K562 (cell line): ENCODE data around the gene ANKS1A. TPM values are rescaled to one million over a fixed set of nuclear protein-coding genes. Genes with fewer than 3 reads are reported as not detected.
A peak's percentile ranks its signal among the peaks of the same experiment; 100 is the strongest.

ENCODE experiments used
- BRF1 ChIP-seq: IDR thresholded peaks from 3 replicates; pipeline ENCODE4 v1.6.1; 2011; ENCODE audit warnings: borderline replicate concordance, mild to moderate bottlenecking; ENCODE audit not compliant: insufficient read length; ENCODE audit errors: extremely low read depth
- EHMT2 ChIP-seq: fragments of 450-650 bp; IDR thresholded peaks from 2 replicates; pipeline ENCODE4 v1.6.1; 2018; ENCODE audit warnings: antibody characterized with exemption
- GATAD2A ChIP-seq: fragments of 450-650 bp; IDR thresholded peaks from 2 replicates; pipeline ENCODE4 v1.6.1; 2017
- MEF2A ChIP-seq: IDR thresholded peaks from 2 replicates; pipeline ENCODE4 v1.6.1; 2011; ENCODE audit warnings: low read depth, mild to moderate bottlenecking, low read length, moderate library complexity; ENCODE audit not compliant: control insufficient read depth
- MTA1 ChIP-seq: fragments of 450-650 bp; IDR thresholded peaks from 2 replicates; pipeline ENCODE4 v1.6.1; 2017; ENCODE audit warnings: borderline replicate concordance
- MYNN ChIP-seq, 2 experiments: sonication (generic); formaldehyde crosslinking in 1 of 2; IDR thresholded peaks; 2 replicates each; pipeline versions ENCODE4 v1.5.0 to v1.6.1; 2016 to 2020; ENCODE audit warnings: antibody characterized with exemption in 1 of 2, missing genetic modification reagents in 1 of 2
- POU5F1 ChIP-seq: fragments of 150-350 bp; IDR thresholded peaks from 2 replicates; pipeline ENCODE4 v1.6.1; 2014; ENCODE audit warnings: borderline replicate concordance, low read length, low read depth, mild to moderate bottlenecking; ENCODE audit not compliant: partially characterized antibody
- polyA plus RNA-seq, 8 experiments: library from polyadenylated mRNA; depleted of rRNA in 4 of 8; stranded (reverse) in 5 of 8; unstranded in 3 of 8; fragments of >200 nt; fragmentation: Nextera tagmentation in 2 of 8; fragmentation: Illumina TruSeq in 1 of 8; extraction: Ambion mirVana in 2 of 8; extraction: Trizol in 1 of 8; gene quantifications; 2 replicates each; pipeline versions ENCODE4 v1.2.1 to v1.2.3, GENCODE V29; 2011 to 2014; ENCODE audit warnings: inconsistent platforms in 1 of 8, missing spikeins in 1 of 8
- total RNA-seq, 7 experiments: library from RNA; depleted of rRNA in 6 of 7; stranded (reverse); fragments of >200 nt in 6 of 7; fragmentation: Illumina TruSeq in 2 of 7; extraction: Trizol in 2 of 7; gene quantifications; 2 replicates each; pipeline versions ENCODE4 v1.2.1 to v1.2.3, GENCODE V29; 2011 to 2021; ENCODE audit warnings: low replicate concordance in 1 of 7
- TF ChIP-seq, protein P1 (sequence below): fragments of 450-650 bp; IDR thresholded peaks from 2 replicates; pipeline ENCODE4 v1.6.1; 2016; ENCODE audit warnings: mild to moderate bottlenecking, moderate library complexity
- TF ChIP-seq, protein P2 (sequence below): fragments of 450-650 bp; IDR thresholded peaks from 2 replicates; pipeline ENCODE4 v1.7.0; 2016; ENCODE audit warnings: borderline replicate concordance
- TF ChIP-seq, protein P3 (sequence below): fragments of 250-450 bp; sonication (Bioruptor Pico); IDR thresholded peaks from 2 replicates; pipeline ENCODE4 v1.5.0; 2020; ENCODE audit warnings: mild to moderate bottlenecking, borderline replicate concordance
- TF ChIP-seq, protein P4 (sequence below): fragments of 450-650 bp; formaldehyde crosslinking; conservative IDR thresholded peaks from 2 replicates; pipeline ENCODE4 v1.4.0; 2022; ENCODE audit warnings: mild to moderate bottlenecking, missing genetic modification characterization

Gene ANKS1A
- total and polyA plus RNA-seq, 9 of the 15 experiments (the other 6 are each of a cell fraction or from before 2014, with no cell fraction given): 1.1 to 13.8 (median 5.3) TPM

DNA sequence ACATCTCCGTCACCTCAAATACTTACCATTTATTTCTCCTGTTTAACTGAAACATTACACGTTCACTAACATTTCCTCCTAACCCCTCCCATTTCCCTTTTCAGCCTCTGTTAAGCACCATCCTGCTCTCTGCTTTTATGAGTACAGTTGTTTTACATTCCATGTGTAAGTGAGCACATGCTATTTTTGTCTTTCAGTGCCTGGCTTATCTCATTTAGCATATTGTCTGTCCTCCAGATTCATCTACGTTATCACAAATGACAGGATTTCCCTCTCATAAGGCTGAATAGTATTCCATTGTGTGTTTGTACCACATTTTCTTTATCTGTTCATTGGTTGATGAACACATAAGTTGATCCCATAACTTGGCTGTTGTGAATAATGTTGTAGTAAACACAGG, 23.9 kb upstream of the ANKS1A start (continued):
- TF ChIP-seq, protein P1, sequence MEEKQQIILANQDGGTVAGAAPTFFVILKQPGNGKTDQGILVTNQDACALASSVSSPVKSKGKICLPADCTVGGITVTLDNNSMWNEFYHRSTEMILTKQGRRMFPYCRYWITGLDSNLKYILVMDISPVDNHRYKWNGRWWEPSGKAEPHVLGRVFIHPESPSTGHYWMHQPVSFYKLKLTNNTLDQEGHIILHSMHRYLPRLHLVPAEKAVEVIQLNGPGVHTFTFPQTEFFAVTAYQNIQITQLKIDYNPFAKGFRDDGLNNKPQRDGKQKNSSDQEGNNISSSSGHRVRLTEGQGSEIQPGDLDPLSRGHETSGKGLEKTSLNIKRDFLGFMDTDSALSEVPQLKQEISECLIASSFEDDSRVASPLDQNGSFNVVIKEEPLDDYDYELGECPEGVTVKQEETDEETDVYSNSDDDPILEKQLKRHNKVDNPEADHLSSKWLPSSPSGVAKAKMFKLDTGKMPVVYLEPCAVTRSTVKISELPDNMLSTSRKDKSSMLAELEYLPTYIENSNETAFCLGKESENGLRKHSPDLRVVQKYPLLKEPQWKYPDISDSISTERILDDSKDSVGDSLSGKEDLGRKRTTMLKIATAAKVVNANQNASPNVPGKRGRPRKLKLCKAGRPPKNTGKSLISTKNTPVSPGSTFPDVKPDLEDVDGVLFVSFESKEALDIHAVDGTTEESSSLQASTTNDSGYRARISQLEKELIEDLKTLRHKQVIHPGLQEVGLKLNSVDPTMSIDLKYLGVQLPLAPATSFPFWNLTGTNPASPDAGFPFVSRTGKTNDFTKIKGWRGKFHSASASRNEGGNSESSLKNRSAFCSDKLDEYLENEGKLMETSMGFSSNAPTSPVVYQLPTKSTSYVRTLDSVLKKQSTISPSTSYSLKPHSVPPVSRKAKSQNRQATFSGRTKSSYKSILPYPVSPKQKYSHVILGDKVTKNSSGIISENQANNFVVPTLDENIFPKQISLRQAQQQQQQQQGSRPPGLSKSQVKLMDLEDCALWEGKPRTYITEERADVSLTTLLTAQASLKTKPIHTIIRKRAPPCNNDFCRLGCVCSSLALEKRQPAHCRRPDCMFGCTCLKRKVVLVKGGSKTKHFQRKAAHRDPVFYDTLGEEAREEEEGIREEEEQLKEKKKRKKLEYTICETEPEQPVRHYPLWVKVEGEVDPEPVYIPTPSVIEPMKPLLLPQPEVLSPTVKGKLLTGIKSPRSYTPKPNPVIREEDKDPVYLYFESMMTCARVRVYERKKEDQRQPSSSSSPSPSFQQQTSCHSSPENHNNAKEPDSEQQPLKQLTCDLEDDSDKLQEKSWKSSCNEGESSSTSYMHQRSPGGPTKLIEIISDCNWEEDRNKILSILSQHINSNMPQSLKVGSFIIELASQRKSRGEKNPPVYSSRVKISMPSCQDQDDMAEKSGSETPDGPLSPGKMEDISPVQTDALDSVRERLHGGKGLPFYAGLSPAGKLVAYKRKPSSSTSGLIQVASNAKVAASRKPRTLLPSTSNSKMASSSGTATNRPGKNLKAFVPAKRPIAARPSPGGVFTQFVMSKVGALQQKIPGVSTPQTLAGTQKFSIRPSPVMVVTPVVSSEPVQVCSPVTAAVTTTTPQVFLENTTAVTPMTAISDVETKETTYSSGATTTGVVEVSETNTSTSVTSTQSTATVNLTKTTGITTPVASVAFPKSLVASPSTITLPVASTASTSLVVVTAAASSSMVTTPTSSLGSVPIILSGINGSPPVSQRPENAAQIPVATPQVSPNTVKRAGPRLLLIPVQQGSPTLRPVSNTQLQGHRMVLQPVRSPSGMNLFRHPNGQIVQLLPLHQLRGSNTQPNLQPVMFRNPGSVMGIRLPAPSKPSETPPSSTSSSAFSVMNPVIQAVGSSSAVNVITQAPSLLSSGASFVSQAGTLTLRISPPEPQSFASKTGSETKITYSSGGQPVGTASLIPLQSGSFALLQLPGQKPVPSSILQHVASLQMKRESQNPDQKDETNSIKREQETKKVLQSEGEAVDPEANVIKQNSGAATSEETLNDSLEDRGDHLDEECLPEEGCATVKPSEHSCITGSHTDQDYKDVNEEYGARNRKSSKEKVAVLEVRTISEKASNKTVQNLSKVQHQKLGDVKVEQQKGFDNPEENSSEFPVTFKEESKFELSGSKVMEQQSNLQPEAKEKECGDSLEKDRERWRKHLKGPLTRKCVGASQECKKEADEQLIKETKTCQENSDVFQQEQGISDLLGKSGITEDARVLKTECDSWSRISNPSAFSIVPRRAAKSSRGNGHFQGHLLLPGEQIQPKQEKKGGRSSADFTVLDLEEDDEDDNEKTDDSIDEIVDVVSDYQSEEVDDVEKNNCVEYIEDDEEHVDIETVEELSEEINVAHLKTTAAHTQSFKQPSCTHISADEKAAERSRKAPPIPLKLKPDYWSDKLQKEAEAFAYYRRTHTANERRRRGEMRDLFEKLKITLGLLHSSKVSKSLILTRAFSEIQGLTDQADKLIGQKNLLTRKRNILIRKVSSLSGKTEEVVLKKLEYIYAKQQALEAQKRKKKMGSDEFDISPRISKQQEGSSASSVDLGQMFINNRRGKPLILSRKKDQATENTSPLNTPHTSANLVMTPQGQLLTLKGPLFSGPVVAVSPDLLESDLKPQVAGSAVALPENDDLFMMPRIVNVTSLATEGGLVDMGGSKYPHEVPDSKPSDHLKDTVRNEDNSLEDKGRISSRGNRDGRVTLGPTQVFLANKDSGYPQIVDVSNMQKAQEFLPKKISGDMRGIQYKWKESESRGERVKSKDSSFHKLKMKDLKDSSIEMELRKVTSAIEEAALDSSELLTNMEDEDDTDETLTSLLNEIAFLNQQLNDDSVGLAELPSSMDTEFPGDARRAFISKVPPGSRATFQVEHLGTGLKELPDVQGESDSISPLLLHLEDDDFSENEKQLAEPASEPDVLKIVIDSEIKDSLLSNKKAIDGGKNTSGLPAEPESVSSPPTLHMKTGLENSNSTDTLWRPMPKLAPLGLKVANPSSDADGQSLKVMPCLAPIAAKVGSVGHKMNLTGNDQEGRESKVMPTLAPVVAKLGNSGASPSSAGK: no peak; the same call in 1 of the 2 replicates
- peak; percentile 85 for TF ChIP-seq GATAD2A
- TF ChIP-seq BRF1: no peak
- TF ChIP-seq, protein P2, sequence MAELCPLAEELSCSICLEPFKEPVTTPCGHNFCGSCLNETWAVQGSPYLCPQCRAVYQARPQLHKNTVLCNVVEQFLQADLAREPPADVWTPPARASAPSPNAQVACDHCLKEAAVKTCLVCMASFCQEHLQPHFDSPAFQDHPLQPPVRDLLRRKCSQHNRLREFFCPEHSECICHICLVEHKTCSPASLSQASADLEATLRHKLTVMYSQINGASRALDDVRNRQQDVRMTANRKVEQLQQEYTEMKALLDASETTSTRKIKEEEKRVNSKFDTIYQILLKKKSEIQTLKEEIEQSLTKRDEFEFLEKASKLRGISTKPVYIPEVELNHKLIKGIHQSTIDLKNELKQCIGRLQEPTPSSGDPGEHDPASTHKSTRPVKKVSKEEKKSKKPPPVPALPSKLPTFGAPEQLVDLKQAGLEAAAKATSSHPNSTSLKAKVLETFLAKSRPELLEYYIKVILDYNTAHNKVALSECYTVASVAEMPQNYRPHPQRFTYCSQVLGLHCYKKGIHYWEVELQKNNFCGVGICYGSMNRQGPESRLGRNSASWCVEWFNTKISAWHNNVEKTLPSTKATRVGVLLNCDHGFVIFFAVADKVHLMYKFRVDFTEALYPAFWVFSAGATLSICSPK: no peak
- TF ChIP-seq EHMT2: no peak; the same call in 1 of the 2 replicates
- TF ChIP-seq MEF2A: peak; percentile 99
- TF ChIP-seq, protein P3, sequence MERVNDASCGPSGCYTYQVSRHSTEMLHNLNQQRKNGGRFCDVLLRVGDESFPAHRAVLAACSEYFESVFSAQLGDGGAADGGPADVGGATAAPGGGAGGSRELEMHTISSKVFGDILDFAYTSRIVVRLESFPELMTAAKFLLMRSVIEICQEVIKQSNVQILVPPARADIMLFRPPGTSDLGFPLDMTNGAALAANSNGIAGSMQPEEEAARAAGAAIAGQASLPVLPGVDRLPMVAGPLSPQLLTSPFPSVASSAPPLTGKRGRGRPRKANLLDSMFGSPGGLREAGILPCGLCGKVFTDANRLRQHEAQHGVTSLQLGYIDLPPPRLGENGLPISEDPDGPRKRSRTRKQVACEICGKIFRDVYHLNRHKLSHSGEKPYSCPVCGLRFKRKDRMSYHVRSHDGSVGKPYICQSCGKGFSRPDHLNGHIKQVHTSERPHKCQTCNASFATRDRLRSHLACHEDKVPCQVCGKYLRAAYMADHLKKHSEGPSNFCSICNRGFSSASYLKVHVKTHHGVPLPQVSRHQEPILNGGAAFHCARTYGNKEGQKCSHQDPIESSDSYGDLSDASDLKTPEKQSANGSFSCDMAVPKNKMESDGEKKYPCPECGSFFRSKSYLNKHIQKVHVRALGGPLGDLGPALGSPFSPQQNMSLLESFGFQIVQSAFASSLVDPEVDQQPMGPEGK: no peak
- peak; percentile 67; the same call in 1 of the 2 replicates for TF ChIP-seq MYNN (IDR thresholded peaks at IDR 0.05)
- no peak for TF ChIP-seq MYNN (CRISPR knock-in tag; IDR thresholded peaks at IDR 0.05)
- TF ChIP-seq, protein P4, sequence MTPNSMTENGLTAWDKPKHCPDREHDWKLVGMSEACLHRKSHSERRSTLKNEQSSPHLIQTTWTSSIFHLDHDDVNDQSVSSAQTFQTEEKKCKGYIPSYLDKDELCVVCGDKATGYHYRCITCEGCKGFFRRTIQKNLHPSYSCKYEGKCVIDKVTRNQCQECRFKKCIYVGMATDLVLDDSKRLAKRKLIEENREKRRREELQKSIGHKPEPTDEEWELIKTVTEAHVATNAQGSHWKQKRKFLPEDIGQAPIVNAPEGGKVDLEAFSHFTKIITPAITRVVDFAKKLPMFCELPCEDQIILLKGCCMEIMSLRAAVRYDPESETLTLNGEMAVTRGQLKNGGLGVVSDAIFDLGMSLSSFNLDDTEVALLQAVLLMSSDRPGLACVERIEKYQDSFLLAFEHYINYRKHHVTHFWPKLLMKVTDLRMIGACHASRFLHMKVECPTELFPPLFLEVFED: no peak
- TF ChIP-seq POU5F1: no peak
- TF ChIP-seq MTA1: peak; percentile 86
